H9 (cell line): Measurements from ENCODE around the gene RASSF7. TPM values are rescaled to one million over a fixed set of nuclear protein-coding genes. Genes with fewer than 3 reads are reported as not detected.

ENCODE experiments used
- DNase-seq: peaks from one replicate; pipeline ENCODE4 v3.0.0-alpha.2; 2017
- H2AFZ ChIP-seq: one replicate; pipeline ENCODE4 v1.6.1; 2013; ENCODE audit warnings: mild to moderate bottlenecking, low read length, control low read depth, moderate library complexity
- H2AK5ac ChIP-seq: 2 replicates; pipeline ENCODE4 v1.6.1; 2013; ENCODE audit warnings: low read length, control low read depth, mixed read lengths; ENCODE audit not compliant: insufficient read length
- H2BK120ac ChIP-seq: one replicate; pipeline ENCODE4 v1.6.1; 2013; ENCODE audit warnings: low read depth, mild to moderate bottlenecking, low read length, control low read depth, inconsistent platforms; ENCODE audit not compliant: poor library complexity, severe bottlenecking
- H2BK12ac ChIP-seq: 2 replicates; pipeline ENCODE4 v1.6.1; 2013; ENCODE audit warnings: low read length, control low read depth, mixed read lengths, low read depth; ENCODE audit not compliant: insufficient read length
- H2BK15ac ChIP-seq: 2 replicates; pipeline ENCODE4 v1.6.1; 2013; ENCODE audit warnings: low read depth, low read length, control low read depth
- H2BK20ac ChIP-seq: one replicate; pipeline ENCODE4 v1.6.1; 2013; ENCODE audit warnings: low read depth, mild to moderate bottlenecking, low read length, control low read depth, inconsistent platforms; ENCODE audit not compliant: poor library complexity, severe bottlenecking
- H2BK5ac ChIP-seq: 2 replicates; pipeline ENCODE4 v1.6.1; 2013; ENCODE audit warnings: low read length, control low read depth, mixed read lengths; ENCODE audit not compliant: insufficient read length
- H3K14ac ChIP-seq: 2 replicates; pipeline ENCODE4 v1.6.1; 2013; ENCODE audit warnings: low read length, control low read depth; ENCODE audit not compliant: insufficient read depth
- H3K18ac ChIP-seq: 2 replicates; pipeline ENCODE4 v1.6.1; 2013; ENCODE audit warnings: low read depth, mild to moderate bottlenecking, mixed read lengths, low read length, control low read depth; ENCODE audit not compliant: insufficient read length
- H3K23ac ChIP-seq: 2 replicates; pipeline ENCODE4 v1.6.1; 2013; ENCODE audit warnings: low read length, control low read depth, mixed read lengths, low read depth; ENCODE audit not compliant: insufficient read length
- H3K23me2 ChIP-seq: 2 replicates; pipeline ENCODE4 v1.6.1; 2013; ENCODE audit warnings: low read depth, mild to moderate bottlenecking, mixed read lengths, low read length, control low read depth; ENCODE audit not compliant: insufficient read length, poor library complexity, severe bottlenecking
- H3K27ac ChIP-seq: 2 replicates; pipeline ENCODE4 v1.5.1; 2013; ENCODE audit warnings: low read length, control low read depth, mixed read lengths, low read depth; ENCODE audit not compliant: insufficient read length
- H3K27me3 ChIP-seq: 2 replicates; pipeline ENCODE4 v1.6.1; 2013; ENCODE audit warnings: low read length, control low read depth, inconsistent platforms; ENCODE audit not compliant: insufficient read depth
- H3K4ac ChIP-seq: 2 replicates; pipeline ENCODE4 v1.6.1; 2013; ENCODE audit warnings: low read depth, mild to moderate bottlenecking, control low read depth, inconsistent platforms, low read length, moderate library complexity
- H3K4me1 ChIP-seq: 2 replicates; pipeline ENCODE4 v1.6.1; 2013; ENCODE audit warnings: low read length, control low read depth, inconsistent platforms; ENCODE audit not compliant: insufficient read depth
- H3K4me2 ChIP-seq: 2 replicates; pipeline ENCODE4 v1.6.1; 2013; ENCODE audit warnings: low read length, control low read depth, mixed read lengths; ENCODE audit not compliant: insufficient read length, insufficient read depth
- H3K56ac ChIP-seq: 2 replicates; pipeline ENCODE4 v1.6.1; 2013; ENCODE audit warnings: low read depth, mild to moderate bottlenecking, mixed read lengths, low read length, control low read depth; ENCODE audit not compliant: insufficient read length
- H3K79me1 ChIP-seq: 2 replicates; pipeline ENCODE4 v1.6.1; 2013; ENCODE audit warnings: low read depth, mild to moderate bottlenecking, moderate library complexity, low read length, control low read depth, inconsistent platforms; ENCODE audit not compliant: insufficient read depth, poor library complexity, severe bottlenecking
- H3K79me2 ChIP-seq: 2 replicates; pipeline ENCODE4 v1.6.1; 2013; ENCODE audit warnings: low read length, control low read depth, inconsistent platforms; ENCODE audit not compliant: insufficient read depth
- H3K9ac ChIP-seq: 2 replicates; pipeline ENCODE4 v1.6.1; 2013; ENCODE audit warnings: low read length, control low read depth, mixed read lengths; ENCODE audit not compliant: insufficient read length; ENCODE audit errors: extremely low read depth
- H3K9me3 ChIP-seq: one replicate; pipeline ENCODE4 v1.6.1; 2013; ENCODE audit warnings: low read depth, low read length, inconsistent platforms; ENCODE audit not compliant: control insufficient read depth
- H3T11ph ChIP-seq: one replicate; pipeline ENCODE4 v1.6.1; 2013; ENCODE audit warnings: mild to moderate bottlenecking, low read length, control low read depth, inconsistent platforms
- H4K20me1 ChIP-seq: one replicate; pipeline ENCODE4 v1.6.1; 2013; ENCODE audit not compliant: control insufficient read depth, insufficient read length, insufficient read depth
- H4K5ac ChIP-seq: 2 replicates; pipeline ENCODE4 v1.6.1; 2013; ENCODE audit warnings: low read depth, mild to moderate bottlenecking, mixed read lengths, low read length, control low read depth; ENCODE audit not compliant: insufficient read length
- H4K8ac ChIP-seq: replicated peaks from 2 replicates; pipeline ENCODE4 v1.6.1; 2013; ENCODE audit warnings: low read length, control low read depth, mixed read lengths, low read depth; ENCODE audit not compliant: insufficient read length
- H4K91ac ChIP-seq: 2 replicates; pipeline ENCODE4 v1.6.1; 2013; ENCODE audit warnings: low read depth, mild to moderate bottlenecking, moderate library complexity, mixed read lengths, low read length, control low read depth; ENCODE audit not compliant: insufficient read length
- H3K27ac Mint-ChIP-seq, 3 experiments: 2 replicates in 2 of 3; 3 replicates in 1 of 3; pipeline ENCODE4 v1.8.0; 2020 to 2021; ENCODE audit warnings: mixed read lengths in 3 of 3, mild to moderate bottlenecking in 1 of 3, moderate library complexity in 1 of 3
- H3K27me3 Mint-ChIP-seq: 2 replicates; pipeline ENCODE4 v1.8.0; 2021; ENCODE audit warnings: low read depth, mild to moderate bottlenecking, moderate library complexity, mixed read lengths
- H3K36me3 Mint-ChIP-seq, 3 experiments: 2 replicates in 2 of 3; 3 replicates in 1 of 3; pipeline ENCODE4 v1.8.0; 2020 to 2021; ENCODE audit warnings: low read depth in 3 of 3, mixed read lengths in 3 of 3; ENCODE audit not compliant: insufficient read depth in 1 of 3
- H3K4me1 Mint-ChIP-seq, 2 experiments: 2 replicates each; pipeline ENCODE4 v1.8.0; 2020; ENCODE audit warnings: mixed read lengths in 2 of 2
- H3K4me3 Mint-ChIP-seq, 2 experiments: 2 replicates in 1 of 2; 3 replicates in 1 of 2; pipeline ENCODE4 v1.8.0; 2020 to 2021; ENCODE audit warnings: mild to moderate bottlenecking in 2 of 2, mixed read lengths in 2 of 2, moderate library complexity in 1 of 2
- H3K9me3 Mint-ChIP-seq, 2 experiments: 2 replicates in 1 of 2; 3 replicates in 1 of 2; pipeline ENCODE4 v1.8.0; 2020; ENCODE audit warnings: mild to moderate bottlenecking in 2 of 2, mixed read lengths in 2 of 2, moderate library complexity in 1 of 2
- CTCF ChIP-seq: fragments of 200-600 bp; sonication (generic); conservative IDR thresholded peaks from 3 replicates; pipeline ENCODE4 v1.8.0; 2021; ENCODE audit warnings: antibody characterized with exemption, mild to moderate bottlenecking
- WGBS: extraction: QIAGEN DNeasy Blood & Tissue Kit; methylation state at CpG from one replicate; pipeline ENCODE4 v1.1.7; 2013; ENCODE audit warnings: missing lambda C conversion rate, low lambda C conversion rate, mixed read lengths; ENCODE audit not compliant: insufficient read length; ENCODE audit errors: extremely low coverage; 5-methylcytosine and 5-hydroxymethylcytosine counted together
- total RNA-seq: library from RNA; stranded (reverse); gene quantifications from 2 replicates; pipeline ENCODE4 v1.2.1, GENCODE V29; 2021

RASSF7 gene
- total RNA-seq, 1 experiment from 2014 or later = 26.3 TPM

- H3K4me2 ChIP-seq = no peak overlapping the region
- H3K23ac ChIP-seq = no peak overlapping the region
- no peak overlapping the region for H2BK12ac ChIP-seq
- H2BK20ac ChIP-seq = no peak overlapping the region
- Mint-ChIP-seq H3K4me1 (no peaks in the 10 kb centered on the region), H3K9me3 (no peaks in the 10 kb centered on the region; a peak in 1 of 5 replicates), H3K36me3 (peaks cover 63 to 93% (median 92%) of the 10 kb centered on the region in 3 experiments), H3K4me3 (no peak overlapping the region), H3K27me3 (0 out of 2 replicates have a peak, but pooled peaks cover 2% of the 10 kb centered on the region), H3K27ac (peak overlapping the region in 2 of 3 experiments; percentile 69 to 73; a peak in 2 of 7 replicates)
- H3K27me3 ChIP-seq = no peaks in the 10 kb centered on the region
- no peak overlapping the region for H2BK15ac ChIP-seq
- no peak overlapping the region for H2BK120ac ChIP-seq
- H4K8ac ChIP-seq = no peak overlapping the region
- H2AFZ ChIP-seq = no peak overlapping the region
- DNase-seq = no peak
- H2AK5ac ChIP-seq = no peak overlapping the region
- H3K14ac ChIP-seq = no peak overlapping the region
- H4K91ac ChIP-seq = no peak overlapping the region
- no peak overlapping the region for H2BK5ac ChIP-seq
- no peak overlapping the region for H3K27ac ChIP-seq
- no peaks in the 10 kb centered on the region; the same call in 1 of the 2 replicates for H3K79me2 ChIP-seq
- no peaks in the 10 kb centered on the region for H3K9me3 ChIP-seq
- no peak overlapping the region for H3T11ph ChIP-seq
- no peak overlapping the region for H3K18ac ChIP-seq
- TF ChIP-seq CTCF = no peak
- WGBS = no CpG with 5 or more reads among the region's 22 CpGs
- H3K9ac ChIP-seq = no peak overlapping the region
- H4K5ac ChIP-seq = no peak overlapping the region
- no peak overlapping the region for H3K56ac ChIP-seq
- H3K4ac ChIP-seq = no peak overlapping the region
- H3K23me2 ChIP-seq = no peaks in the 10 kb centered on the region
- no peaks in the 10 kb centered on the region for H3K4me1 ChIP-seq
- peaks cover 4% of the 10 kb centered on the region for H3K79me1 ChIP-seq
- H4K20me1 ChIP-seq = no peaks in the 10 kb centered on the region
These were observed 31.7 kb downstream of the RASSF7 start for GRCh38 chr11:592501-592900.
